HG02610 (cell line): ENCODE measurements around the gene VBP1.
"Not testable (repeated sequence)": the region's sequence is repeated elsewhere in the genome, so short reads cannot be mapped to it uniquely, and the experiment has no call there.

Source experiments
- ATAC-seq: cut with Tn5 transposase; IDR thresholded peaks from one replicate; pipeline ENCODE4 v1.9.1; 2021; ENCODE audit warnings: mild to moderate bottlenecking, moderate library complexity; ENCODE audit not compliant: unreplicated experiment

VBP1 gene

DNA sequence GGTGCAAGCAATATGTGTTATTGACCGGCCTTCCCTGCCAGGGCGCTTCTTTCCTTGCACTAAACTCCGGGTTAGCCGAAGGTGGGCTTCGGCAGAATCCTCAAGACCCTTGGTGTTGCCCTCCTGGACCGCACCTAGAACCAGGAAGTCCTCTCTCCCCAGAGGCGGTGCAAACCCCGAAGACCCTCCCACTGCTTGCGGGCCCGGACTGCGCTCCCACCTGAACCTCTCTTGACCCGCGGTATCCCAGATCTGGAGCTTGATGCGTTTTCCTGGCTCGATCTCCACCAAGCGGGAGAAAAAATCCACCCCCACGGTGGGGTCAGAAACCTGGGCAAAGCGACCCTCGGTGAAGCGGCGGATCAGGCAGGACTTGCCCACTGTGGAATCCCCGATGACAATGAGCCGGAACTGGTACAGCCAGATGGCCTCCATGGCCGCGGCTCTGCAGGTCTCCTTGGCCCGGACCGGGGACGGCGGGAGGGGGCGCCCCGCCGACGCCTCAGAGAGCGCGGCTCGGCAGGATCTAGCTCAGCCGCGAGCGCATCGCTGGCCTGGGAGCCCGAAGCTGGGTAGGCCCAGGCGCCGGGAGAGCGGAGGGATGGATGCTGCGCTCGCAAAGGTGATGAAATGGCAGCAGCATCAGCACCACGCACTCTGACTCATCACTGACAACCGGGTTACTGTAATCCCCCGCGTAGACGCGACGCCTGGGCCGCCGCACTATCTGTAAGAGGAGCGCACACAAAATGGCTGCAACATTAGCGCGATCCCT lies 47.8 kb downstream of the VBP1 start, which contains the start of gene RAB39B:
Gene RAB39B (minus strand): TSS at position 638 of the 775 bp plus-strand sequence. CDS start 203 bp downstream, at position 435.
- peak; percentile 97 for ATAC-seq

DNA sequence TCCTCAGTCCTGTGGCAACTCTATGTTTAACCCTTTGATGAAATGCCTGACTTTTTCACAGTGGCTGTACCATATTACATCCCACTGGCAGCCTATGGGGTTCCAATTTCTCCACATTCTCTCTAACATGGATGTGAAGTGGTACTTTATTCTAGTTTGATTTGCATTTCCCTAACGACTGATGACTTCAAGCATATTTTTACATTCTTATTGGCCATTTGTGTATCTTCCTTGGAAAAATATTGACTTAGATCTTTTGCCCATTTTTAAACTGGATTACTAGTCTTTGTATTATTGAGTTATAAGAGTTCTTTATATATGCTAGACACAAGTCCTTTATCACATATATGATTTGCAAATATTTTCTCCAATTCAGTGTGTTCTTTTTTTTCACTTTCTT lies 50.2 kb downstream of the VBP1 start:
- no peak for ATAC-seq

GRCh38 chrX:155267995-155268394 lies 51.7 kb downstream of the VBP1 start:
- ATAC-seq, result not testable (repeated sequence)

DNA sequence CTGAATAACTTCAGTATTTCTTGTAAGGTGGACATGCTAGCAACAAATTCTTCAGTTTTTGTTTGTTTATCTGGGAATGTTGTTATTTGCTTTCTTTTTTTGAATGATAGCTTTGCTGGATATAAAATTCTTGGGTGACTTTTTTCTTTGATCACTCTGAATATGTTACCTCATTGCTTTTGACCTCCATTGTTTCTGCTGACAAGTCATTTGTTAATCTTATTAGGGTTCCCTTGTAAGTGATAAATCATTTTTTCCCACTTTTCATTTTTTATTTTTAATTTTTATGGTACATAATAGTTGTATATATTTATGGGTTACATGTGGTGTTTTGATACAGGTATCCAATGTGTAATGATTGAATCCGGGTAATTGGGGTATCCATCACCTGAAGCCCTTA lies 54.7 kb downstream of the VBP1 start:
- ATAC-seq, result no peak

- no peak for ATAC-seq
Observed at GRCh38 chrX:155279873-155280272, 63.6 kb downstream of the VBP1 start.
